Daoy (cell line): ENCODE data around the gene OAF. TPM values are rescaled to one million over a fixed set of nuclear protein-coding genes. Genes with fewer than 3 reads are reported as not detected.

ENCODE experiments used
- DNase-seq: peaks from one replicate; pipeline ENCODE4 v3.0.0-alpha.2; 2015; ENCODE audit warnings: low read depth
- total RNA-seq: library from RNA; depleted of rRNA; stranded (reverse); fragments of >200 nt; shearing (Covaris generic); gene quantifications from 2 replicates; pipeline ENCODE4 v1.2.3, GENCODE V29; 2014

The OAF gene
- total RNA-seq, 1 experiment from 2014 or later: 62.2 TPM

DNA sequence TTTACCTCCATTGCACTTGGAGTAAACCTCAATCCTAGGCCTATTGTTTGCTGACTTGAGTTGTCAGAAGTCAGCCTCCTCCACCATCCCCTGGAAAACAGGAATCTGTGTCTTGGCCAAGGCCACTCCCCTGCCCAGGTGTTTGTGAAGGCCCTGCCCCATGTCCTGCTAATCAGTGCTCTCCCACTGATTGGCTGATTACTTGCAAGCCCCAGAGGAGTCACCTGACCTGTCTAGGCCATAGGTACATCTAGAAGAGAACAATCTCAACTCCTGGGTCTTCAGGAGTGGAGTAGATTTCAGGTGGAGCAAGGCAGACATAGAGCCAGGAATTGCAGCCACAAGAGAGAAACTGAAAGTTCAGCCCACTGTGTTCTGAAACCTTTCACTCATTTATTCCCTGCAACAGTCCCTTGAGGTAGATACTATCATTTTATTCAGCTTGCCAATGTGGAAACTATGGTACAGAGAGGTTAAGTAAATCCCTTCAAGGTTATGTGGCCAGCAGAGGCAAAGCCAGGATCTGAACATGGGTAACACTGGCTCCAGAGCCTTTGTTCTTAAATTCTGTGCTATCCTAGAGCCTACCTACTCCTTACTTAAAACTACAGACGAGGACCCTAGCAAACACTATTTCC is 10.4 kb downstream of the OAF start:
- DNase-seq: no peak

DNA sequence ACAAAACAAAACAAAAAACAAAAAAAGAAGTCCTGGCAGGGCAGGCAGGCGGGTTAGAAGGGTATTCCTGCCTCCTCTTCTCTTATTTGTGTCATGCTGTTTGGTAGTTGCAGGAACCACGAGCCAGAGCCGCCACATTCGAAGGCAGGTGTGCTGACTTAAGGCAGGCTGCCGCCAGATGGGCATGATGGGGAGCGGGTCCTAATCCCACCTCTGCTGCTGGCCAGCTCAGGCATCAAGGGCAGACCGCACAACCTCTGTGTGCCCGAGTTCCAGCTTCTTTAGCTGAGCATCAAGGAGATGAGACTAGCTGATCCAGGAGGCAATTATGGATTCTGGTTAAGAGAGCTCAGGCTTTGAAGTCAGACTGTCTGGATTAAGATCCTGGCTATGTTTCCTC is 12.1 kb downstream of the OAF start:
- DNase-seq: no peak

DNA sequence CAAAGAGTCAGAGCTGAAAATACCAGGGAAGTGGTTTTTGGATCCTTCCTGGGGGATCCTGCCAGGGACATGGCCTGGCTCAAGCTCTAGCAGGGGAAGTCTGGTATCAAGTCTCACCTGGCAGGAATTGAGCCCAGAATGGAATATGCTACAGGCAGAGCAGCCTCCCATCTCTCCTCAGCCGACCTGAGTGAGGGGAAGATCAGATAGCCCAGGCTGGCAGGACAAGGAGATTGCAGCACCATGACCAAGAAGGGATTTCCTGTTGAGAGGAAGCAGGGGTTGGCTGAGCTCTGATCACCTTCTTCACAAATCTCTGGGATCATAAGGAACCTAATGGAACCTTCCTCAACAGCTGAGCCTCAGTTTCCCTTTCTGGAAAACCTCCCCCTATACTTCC is 13.0 kb downstream of the OAF start:
- DNase-seq: no peak

DNA sequence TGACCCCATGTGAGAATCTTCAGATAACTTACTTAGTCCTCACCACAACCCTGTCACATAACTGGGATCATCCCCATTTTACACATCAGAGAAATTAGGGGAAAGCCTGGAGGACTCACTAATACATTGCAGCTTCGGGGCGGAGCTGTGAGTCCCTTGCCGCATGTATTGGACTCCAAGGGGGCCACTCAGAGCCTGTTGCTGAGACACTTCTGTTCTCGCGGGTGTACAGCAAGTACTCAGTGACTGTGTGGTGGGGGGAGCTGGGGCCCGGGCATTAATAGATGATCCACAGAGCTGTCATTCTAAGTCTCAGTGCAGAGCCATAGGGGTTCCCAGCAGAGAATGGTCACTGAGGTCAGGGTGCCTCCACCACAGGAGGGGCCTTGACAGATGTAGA is 13.5 kb downstream of the OAF start:
- DNase-seq: no peak

DNA sequence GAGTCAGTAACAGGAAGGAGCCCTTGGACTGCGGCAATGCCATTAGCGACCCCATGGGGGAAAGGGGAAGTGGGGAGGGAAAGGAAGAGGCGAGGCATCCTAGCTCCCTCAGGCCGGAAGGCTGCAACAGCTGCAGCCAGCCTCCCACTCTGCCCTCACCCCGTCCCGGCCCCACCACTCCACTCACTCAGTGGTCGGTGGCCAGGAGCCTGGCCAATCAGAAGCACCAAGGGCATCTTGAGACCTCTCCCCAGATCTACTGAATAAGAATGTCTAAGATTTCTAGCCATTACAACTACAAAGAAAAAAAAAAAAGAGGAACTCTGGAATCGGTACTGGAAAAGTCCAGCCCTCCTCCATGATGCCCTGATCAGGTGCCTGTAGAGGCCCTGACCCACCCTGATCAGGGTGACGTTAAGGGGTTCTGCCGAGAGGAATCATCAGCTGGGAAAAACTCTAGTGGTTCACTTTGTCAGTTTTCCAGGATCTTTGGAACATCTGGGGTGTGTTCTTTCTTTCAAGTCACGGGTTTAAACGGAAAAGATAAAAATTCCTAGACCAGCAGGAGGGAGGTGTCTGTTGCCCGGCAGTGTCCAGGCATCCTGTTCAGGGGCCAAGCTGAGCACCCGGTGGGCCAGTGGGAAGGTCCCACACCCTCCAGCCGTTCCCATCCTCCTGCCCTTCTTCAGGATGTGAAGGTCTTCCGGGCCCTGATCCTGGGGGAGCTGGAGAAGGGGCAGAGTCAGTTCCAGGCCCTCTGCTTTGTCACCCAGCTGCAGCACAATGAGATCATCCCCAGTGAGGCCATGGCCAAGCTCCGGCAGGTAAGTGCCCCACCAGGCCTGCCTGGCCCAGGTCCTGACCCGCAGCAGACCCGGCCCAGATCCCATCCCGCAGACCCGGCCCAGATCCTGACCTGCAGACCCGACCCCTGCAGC is 14.4 kb downstream of the OAF start:
- no peak for DNase-seq

DNA sequence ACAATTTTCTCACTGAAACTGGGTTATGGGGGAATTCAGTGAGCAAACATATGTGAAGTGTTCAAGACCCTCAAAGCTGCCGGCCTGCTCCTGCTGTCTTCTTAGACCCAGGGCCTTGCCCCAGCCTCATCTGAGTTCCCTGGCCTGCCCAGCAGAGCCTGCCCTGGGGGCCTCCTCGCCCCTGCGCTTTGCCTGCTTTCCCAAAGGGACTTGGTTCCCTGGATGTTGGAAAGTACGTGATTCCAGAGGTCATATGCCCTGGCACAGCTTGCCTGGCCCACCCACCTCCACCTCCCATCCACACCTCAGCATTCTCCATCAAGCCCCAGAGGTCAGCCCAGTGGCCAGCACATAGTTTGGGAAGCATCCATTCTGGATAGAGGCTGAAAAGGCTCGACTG is 15.4 kb downstream of the OAF start:
- no peak for DNase-seq

DNA sequence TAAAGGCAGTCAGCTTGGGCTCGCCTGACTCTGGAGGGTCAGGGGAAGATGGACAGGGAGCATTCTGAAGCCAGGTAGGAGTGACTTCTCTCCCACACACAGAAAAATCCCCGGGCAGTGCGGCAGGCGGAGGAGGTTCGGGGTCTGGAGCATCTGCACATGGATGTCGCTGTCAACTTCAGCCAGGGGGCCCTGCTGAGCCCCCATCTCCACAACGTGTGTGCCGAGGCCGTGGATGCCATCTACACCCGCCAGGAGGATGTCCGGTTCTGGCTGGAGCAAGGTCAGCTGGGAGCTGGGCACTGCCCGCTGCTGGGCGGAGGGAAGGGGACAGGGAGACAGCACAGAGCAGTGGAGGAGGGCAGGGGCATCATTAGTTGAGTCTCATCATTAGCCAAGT is 15.9 kb downstream of the OAF start:
- no peak for DNase-seq

DNA sequence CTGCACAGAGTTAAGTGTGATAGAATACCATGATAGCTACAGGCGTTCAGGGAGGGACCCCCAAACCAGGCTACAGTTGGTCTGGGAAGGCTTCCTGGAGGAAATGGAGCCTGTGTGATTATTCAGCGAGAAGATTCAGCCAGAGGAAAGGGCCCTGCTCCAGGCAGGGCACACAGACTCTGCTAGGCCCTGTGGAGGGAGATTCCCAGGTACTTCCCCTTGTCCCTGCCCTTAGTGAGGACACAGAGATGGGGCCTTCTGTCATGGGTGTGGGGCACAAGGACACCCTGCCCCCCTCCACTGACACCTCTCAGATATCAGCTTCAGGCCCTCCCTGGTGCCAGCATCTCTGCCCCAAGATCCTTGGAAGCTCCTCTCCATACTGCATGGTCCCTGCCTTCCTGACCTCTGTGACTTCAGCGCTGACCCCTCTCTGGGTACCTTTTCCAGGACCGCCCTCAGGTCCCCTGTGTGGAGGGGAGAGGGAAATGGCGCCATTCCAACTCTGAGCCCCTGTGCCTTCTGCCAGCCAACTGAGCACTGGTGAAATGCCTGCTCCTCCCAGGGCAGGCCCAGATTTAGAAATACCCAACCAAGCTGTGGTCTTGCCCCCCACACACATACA is 16.5 kb downstream of the OAF start:
- no peak for DNase-seq

DNA sequence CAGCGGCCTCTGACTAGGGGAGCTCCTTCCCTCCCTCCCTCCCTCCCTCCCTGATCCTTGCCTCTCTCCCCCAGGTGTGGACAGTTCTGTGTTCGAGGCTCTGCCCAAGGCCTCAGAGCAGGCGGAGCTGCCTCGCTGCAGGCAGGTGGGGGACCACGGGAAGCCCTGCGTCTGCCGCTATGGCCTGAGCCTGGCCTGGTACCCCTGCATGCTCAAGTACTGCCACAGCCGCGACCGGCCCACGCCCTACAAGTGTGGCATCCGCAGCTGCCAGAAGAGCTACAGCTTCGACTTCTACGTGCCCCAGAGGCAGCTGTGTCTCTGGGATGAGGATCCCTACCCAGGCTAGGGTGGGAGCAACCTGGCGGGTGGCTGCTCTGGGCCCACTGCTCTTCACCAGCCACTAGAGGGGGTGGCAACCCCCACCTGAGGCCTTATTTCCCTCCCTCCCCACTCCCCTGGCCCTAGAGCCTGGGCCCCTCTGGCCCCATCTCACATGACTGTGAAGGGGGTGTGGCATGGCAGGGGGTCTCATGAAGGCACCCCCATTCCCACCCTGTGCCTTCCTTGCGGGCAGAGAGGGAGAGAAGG is 18.1 kb downstream of the OAF start:
- no peak for DNase-seq

DNA sequence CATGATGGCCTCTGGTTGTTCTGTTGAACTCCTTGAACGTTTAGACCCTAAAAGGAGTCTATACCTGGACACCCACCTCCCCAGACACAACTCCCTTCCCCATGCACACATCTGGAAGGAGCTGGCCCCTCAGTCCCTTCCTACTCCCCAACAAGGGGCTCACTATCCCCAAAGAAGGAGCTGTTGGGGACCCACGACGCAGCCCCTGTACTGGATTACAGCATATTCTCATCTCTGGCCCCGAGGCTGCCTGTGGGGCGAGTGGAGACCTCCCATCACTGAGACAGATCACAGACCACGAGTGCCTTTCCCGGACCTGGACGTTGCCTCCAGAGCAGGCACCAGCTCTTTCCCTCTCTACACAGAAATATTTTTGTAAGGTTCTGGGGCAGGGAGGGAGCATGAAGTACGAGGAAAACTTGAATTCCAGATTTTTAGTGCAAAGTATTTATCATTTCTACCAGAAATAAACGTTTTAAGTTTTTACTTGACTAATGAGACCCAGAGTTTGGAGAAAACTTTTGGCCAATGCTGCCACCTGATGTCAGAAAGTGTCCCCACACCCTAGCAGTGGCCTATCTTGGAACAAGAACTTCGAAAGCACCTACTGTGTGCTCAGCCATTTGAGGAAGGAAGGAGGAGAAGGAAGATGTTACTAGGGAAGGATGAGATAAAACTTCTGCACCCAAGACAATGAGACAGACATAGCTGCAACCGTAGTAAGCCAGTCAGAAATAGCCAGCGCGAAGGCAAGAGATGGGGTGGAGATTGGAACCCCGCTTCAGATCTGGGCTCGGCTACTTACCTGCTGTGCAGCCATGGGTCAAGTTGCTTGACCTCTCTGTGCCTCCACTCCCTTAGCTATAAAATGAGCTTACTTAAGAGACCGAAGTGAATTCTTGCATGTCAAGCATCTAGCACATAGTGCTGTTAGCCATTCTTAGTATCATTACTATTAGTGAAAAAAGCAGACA is 18.9 kb downstream of the OAF start:
- no peak for DNase-seq

DNA sequence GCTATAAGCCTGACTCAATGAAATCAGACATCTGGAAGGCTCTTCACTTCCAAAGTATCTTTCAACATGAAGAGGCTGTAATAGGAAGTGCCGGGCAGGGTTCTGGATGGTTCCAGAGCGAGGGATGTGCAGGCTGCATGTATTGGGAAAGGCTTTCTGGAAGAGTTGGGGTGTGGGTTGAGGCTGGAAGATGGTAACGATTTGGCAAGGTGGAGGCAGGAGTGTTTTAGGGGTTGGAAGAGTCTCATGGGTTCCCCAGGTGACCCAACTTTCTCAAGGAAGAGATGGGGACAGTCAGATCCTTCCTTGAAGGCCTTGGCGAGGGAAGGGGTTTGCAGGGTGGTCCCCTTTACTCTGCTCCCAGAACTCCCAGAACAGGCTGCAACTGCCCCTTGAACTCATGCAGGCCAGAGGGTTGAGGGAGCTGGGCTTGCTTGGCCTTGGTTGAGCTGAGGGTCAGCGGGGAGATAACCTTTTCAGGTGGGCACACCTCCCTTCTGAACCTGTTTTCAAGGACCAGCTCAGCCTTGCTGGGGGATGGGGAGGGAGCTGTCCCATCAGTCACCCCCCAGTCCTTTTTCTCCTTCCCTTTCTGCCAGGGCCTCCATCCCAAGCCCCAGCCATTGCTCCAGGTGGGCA is 19.7 kb downstream of the OAF start:
- DNase-seq: no peak

DNA sequence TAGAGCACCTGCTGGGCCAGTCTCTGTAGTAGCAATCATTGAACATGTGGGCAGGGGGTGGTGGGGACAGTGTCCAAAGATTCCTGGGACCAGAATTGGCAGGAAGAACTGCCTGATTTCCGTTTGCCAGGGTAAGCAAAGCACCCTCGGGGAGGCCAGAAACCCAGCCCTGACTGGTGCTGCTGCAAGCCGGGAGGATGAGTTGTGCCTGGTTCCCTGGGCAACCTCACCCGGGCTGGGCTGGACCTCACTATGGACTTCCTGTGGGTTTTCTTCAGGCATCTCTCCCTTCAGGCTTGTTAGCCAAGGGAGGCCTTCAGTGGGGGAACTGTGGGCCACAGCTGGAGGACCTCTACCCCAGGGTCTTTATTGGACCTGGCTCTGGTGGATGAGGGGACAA is 21.1 kb downstream of the OAF start:
- DNase-seq: no peak

DNA sequence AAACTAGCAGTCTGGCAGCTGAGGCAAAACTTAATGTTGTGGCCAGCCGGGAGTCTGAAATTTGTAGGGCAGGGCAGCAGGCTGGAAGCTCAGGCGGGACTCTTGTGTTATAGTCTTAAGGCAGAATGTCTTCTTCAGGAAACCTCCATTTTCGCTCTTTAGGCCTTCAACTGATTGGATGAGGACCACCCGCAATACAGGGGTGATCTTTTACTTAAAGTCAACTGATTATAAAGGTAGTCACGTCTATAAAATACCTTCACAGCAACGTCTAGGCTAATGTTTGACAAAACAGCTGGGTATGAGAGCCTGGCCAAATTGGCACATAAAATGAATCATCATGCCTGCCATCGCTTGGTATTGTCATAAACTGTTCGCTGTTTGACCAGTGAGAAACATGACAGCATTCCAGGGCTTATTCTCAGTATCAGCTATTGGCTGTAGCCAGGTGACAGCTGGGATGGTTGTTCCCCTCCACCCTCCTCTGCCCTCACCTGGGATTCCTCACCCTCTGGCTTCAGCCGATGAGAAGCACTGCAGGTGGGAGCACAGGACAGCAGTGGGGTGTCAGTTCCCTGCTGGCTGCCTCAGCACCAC is 22.5 kb downstream of the OAF start:
- no peak for DNase-seq

DNA sequence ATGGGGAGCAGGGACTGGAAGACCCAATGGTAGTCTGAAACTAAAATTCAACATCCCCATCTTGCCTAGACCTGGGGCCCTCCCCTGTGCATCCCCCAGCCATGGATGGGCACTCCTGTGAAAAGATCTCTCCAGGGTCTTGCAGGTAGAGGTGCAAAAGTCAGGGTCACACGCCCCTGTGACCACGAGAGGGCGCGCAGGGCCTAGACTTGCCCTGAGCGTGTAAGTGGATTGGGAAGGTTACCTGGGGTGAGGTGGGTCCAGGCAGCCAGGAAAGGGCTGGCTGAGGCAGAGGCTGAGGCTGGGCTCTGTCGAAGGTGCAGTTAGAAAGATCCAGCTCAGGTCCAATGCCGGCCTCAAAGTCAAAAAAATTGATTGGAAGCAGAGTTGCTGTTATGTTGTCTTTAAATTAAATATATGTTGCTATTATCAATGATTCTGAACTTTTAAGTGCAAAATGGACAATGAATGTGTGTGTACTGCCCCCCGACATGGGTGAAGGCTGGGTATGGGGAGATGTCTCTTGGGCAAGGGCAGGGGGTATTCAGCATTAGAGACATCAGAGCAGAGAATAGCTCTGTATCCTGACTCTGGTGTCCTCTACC is 24.3 kb downstream of the OAF start:
- DNase-seq: peak; percentile 75

DNA sequence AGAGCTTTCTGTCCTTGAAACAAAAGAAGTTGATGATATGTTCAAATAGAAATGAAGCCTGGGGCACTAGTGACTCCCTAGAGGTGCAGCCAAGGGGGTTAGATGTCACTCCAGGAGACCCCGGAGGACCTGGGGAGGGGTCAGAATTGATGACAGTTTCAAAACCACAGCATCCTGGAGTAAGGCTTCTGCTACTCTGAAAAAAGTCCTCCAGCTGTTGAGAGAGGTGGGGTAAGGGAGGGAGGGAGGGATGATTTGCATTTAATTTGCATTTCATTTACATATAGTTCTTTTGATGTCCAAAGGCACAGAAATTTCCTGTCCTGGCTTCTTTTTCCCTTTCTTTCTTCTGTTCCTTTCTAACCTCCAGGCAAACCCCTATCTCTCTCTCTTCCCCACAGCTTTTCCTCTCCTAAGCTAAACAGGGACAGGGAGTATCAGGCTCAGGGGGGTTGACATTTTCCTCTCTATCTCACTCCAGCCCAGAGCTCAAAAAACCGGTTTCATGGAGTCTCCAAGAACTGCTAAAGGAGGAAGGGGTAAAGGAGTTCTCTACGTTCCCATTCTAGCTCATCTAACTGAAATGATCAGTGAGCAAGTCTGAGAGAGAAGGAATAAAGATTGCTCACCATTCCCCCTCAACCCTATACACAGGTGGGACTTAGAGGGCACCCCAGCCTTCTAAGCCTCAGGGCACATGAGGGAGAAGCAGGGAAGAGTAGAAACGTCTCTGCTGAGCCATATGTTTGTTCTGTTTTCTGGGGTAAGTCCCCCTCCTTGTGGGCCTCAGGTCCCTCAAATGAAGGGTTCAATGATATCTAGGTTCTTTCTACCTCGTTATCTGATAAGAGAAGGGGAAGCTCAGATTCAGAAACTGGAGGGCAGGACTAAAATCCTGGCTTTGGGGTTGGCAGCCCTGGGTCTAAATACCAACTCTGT is 25.6 kb downstream of the OAF start:
- peak; percentile 76 for DNase-seq

DNA sequence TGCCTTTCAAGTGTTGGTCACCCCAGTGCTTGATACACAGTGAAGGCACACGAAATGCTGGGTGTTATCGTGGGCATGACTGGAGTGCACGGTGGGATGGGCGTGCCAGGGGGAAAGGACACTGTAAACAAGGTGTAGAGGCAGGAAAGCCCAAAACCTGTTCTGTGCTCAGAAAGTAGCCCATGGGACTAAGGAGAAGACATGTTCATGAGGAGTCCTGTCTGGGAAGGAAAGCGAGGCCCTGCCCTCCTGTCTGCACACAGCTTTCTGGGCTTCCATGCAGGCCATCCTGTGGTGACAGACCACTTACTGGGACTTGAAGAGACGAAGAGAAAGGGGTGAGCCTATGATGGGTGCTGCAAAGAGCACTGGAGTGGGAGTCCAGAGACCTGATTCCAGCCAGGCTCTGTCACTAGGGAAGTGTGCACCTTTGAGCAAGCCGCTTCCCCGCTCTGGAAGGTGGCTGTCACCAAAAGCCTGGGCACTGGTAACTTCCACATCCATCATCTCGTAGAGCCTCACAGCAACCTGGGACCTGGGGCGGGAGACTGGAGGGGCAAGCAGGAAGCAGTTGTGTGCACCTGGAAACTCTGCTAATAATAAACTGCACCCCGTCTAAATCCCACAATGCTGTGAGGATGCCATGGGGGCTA is 28.3 kb downstream of the OAF start:
- DNase-seq: no peak

DNA sequence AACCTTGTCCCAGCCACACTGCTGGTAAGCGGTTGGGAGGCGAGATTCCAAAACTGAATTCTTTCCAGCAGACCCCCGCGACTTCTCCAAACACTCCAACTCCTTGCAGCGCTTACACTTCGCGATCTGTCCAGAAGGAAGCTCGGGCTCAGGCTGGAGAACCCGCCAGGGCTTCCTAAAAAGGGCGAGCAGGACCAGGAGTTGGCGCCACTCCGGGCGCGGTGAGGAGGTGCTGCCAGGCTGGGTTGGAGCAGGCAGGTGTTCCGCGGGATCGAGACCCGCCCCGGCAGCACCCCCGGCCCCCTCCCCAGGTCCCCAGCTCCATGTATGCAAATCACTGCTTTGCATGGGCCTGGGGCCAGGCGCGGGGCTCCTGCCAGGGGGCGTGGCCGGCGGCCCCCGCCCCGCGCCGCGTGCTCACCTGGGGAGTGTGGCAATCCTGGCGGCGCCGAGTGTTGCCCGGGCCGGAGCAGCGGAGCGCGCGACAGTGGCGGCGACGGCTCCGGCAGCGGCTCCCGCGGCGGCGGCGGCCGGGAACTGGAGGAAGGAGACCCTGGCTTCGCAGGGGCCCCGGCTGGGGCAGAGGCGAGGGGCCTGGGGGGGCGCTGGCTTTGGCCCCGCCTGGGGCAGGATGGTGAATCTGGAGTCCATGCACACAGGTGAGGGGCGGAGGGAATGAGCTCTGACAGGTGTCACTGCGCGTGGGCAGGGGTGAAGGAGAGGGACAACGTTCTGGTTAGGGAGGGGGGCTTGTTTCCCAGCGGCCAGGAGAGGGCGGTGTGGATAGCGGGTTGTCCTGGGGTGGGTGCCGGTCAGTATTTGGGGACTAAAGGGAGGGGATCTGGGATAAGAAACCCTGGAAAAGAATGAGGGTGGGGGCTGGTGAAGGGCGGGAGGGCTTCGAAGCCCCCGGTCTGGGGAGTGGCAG is 29.1 kb downstream of the OAF start, which contains the start of gene POU2F3:
Gene POU2F3, plus strand, starts transcription at position 428 of the 928 bp plus-strand sequence. Its CDS starts 204 bp downstream, at position 632.
- DNase-seq: no peak
